Breast epithelium (tissue), 3 donors: ENCODE measurements around the gene HOXC10.

ENCODE experiments used
- CTCF ChIP-seq, 3 donors: fragments of 450-650 bp; IDR thresholded peaks; one replicate each; pipeline ENCODE4 v1.5.1; 2016 to 2017; ENCODE audit warnings: antibody characterized with exemption in 3 of 3, mild to moderate bottlenecking in 3 of 3, moderate library complexity in 3 of 3
- POLR2A ChIP-seq: fragments of 450-650 bp; IDR thresholded peaks from one replicate; pipeline ENCODE4 v1.6.1; 2016; ENCODE audit warnings: antibody characterized with exemption, mild to moderate bottlenecking, moderate library complexity

GRCh38 chr12:53956251-53956887 lies 28.6 kb upstream of the HOXC10 start:
- TF ChIP-seq CTCF (IDR thresholded peaks at IDR 0.05) (no peak), POLR2A (no peak)
